Immature natural killer cell (primary cell): ENCODE data around the gene MLH1. TPM values are rescaled to one million over a fixed set of nuclear protein-coding genes. Genes with fewer than 3 reads are reported as not detected.

Experiments
- DNase-seq, 3 donors: peaks; one replicate each; pipeline ENCODE4 v3.0.0; 2022; ENCODE audit warnings: mixed read lengths in 1 of 3
- H3K27ac Mint-ChIP-seq, 6 donors: one replicate each; pipeline ENCODE4 v1.8.0; 2020; ENCODE audit warnings: mixed read lengths in 6 of 6, mild to moderate bottlenecking in 5 of 6, inconsistent platforms in 4 of 6, moderate library complexity in 3 of 6
- H3K27me3 Mint-ChIP-seq, 3 donors: one replicate each; pipeline ENCODE4 v1.8.0; 2020 to 2021; ENCODE audit warnings: low read depth in 3 of 3, mild to moderate bottlenecking in 3 of 3, mixed read lengths in 3 of 3, moderate library complexity in 3 of 3, inconsistent platforms in 1 of 3
- H3K36me3 Mint-ChIP-seq, 3 donors: one replicate each; pipeline ENCODE4 v1.8.0; 2020; ENCODE audit warnings: mixed read lengths in 3 of 3, inconsistent platforms in 2 of 3, mild to moderate bottlenecking in 2 of 3
- H3K4me1 Mint-ChIP-seq, 2 donors: one replicate each; pipeline ENCODE4 v1.8.0; 2020; ENCODE audit warnings: inconsistent platforms in 2 of 2, mild to moderate bottlenecking in 2 of 2, mixed read lengths in 2 of 2, moderate library complexity in 1 of 2
- H3K4me3 Mint-ChIP-seq, 5 donors: one replicate each; pipeline ENCODE4 v1.8.0; 2020; ENCODE audit warnings: mild to moderate bottlenecking in 5 of 5, mixed read lengths in 5 of 5, inconsistent platforms in 3 of 5, moderate library complexity in 3 of 5
- H3K9me3 Mint-ChIP-seq, 6 donors: one replicate each; pipeline ENCODE4 v1.8.0; 2020; ENCODE audit warnings: mild to moderate bottlenecking in 6 of 6, mixed read lengths in 6 of 6, inconsistent platforms in 4 of 6, moderate library complexity in 3 of 6
- polyA plus RNA-seq, 3 donors: library from polyadenylated mRNA; unstranded; fragments of 300-500 nt; fragmentation: Illumina TruSeq; gene quantifications; one replicate each; pipeline ENCODE4 v1.2.3, GENCODE V29; 2021

The MLH1 gene
- polyA plus RNA-seq, 3 donors from 2014 or later, result 19.5 to 25.2 (median 23.8) TPM

DNA sequence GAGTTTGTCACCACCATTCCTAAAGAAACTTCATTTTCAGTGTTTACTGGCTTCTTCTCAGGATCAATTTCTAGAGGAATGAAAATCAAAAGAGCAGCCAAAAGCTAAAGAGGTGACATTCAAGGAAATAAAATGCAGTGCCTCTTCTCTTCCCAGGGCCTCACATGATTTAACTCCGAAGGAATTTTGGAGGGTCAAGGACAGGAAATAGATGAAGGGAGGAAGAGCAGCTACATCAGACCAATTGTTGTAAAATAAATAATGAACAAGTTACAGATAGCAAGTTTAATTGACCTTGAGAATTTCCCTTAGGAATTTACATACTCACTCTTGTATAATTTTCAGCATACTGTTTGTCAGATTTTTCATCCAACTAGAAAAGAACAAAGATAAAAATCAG, 103.0 kb downstream of the MLH1 start:
- H3K27me3 Mint-ChIP-seq, result peaks cover 0 to 1% (median 0%) of the 10 kb centered on the region in 3 donors
- DNase-seq, result no peak
- H3K4me1 Mint-ChIP-seq, result peaks cover 0 to 1% of the 10 kb centered on the region in 2 donors
- H3K4me3 Mint-ChIP-seq, result no peak overlapping the region
- H3K9me3 Mint-ChIP-seq, result no peaks in the 10 kb centered on the region
- H3K36me3 Mint-ChIP-seq, result peaks cover 10 to 27% (median 10%) of the 10 kb centered on the region in 3 donors
- H3K27ac Mint-ChIP-seq, result no peak overlapping the region

DNA sequence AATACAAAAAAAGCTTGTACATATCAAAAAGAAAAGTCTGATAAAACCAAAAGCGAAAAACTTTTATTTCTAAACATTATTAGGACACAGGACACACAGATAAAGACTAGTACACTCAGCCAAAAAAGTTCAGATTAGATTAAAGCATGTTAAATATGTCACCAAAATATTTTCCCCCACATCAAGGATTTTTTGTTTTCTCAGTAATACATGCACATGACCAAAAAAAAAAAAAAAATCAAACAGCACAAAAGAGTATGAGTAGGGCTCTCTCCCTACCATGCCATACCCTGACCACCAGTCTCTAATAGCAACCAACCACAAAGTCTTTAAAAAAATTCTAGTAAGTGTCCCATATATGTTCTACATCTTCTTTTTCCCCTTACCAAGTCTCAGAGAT, 103.7 kb downstream of the MLH1 start:
- no peak for DNase-seq
- Mint-ChIP-seq H3K4me3 (no peak overlapping the region), H3K27me3 (peaks cover 0 to 1% (median 0%) of the 10 kb centered on the region in 3 donors), H3K36me3 (peaks cover 9 to 25% (median 11%) of the 10 kb centered on the region in 3 donors), H3K4me1 (peaks cover 0 to 1% of the 10 kb centered on the region in 2 donors), H3K9me3 (no peaks in the 10 kb centered on the region), H3K27ac (peak overlapping the region in 2 of 6 donors; percentile 13 to 51)

- Mint-ChIP-seq H3K27me3 (no peaks in the 10 kb centered on the region), H3K9me3 (no peaks in the 10 kb centered on the region), H3K4me1 (no peaks in the 10 kb centered on the region), H3K36me3 (peaks cover 9 to 22% (median 14%) of the 10 kb centered on the region in 3 donors), H3K4me3 (no peak overlapping the region), H3K27ac (peak overlapping the region in 1 of 6 donors; percentile 3)
- DNase-seq, result no peak
Measured at GRCh38 chr3:37097776-37098175, 104.5 kb downstream of the MLH1 start.

DNA sequence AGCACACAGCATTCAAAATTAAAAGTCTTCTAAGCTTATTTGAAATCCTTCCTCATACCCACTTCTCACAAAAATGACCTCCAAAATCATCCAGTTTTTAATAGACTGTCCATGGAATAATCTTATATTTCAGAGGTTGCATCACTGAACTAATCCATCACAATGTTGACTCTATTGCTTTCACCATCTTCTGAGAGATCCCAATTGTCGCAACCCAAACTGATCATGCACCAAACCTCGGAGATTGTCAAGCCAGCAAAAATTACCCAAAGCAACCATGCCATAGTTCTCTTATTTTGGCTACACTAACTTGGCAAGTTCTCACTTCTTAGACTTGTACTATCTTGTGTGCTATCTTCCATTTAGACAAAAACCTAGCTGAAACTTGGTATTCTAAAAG, 105.6 kb downstream of the MLH1 start:
- H3K4me3 Mint-ChIP-seq, result no peak overlapping the region
- no peak for DNase-seq
- H3K27ac Mint-ChIP-seq, result no peak overlapping the region
- H3K4me1 Mint-ChIP-seq, result no peaks in the 10 kb centered on the region
- no peaks in the 10 kb centered on the region for H3K27me3 Mint-ChIP-seq
- H3K36me3 Mint-ChIP-seq, result peaks cover 1 to 15% (median 8%) of the 10 kb centered on the region in 3 donors
- no peaks in the 10 kb centered on the region for H3K9me3 Mint-ChIP-seq

GRCh38 chr3:37099469-37099868, 106.2 kb downstream of the MLH1 start:
- no peaks in the 10 kb centered on the region for H3K4me1 Mint-ChIP-seq
- no peaks in the 10 kb centered on the region for H3K9me3 Mint-ChIP-seq
- H3K4me3 Mint-ChIP-seq, result no peak overlapping the region

DNA sequence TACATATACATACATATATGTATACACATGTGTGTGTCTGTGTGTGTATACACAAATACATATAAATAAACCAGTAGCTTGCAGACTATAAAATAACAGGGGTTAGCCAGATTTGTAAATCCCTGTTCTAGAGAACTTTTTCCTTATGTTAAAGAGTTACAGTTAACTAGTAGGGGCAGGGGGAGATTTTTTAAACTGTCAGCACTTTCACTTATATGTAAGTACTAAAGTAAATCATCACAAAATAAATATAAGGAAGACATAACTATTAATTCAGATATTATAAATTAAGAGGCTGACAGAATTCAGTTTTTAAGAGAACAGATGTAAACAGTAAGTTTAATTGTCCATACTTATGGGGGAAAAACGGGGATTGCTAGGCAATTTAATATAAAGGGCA, 107.1 kb downstream of the MLH1 start:
- Mint-ChIP-seq H3K36me3 (peaks cover 0 to 7% (median 6%) of the 10 kb centered on the region in 3 donors), H3K27ac (no peak overlapping the region)

More at GRCh38 chr3:37099469-37099868, 106.2 kb downstream of the MLH1 start:
- Mint-ChIP-seq H3K27me3 (no peaks in the 10 kb centered on the region), H3K27ac (no peak overlapping the region), H3K36me3 (peaks cover 0 to 15% (median 7%) of the 10 kb centered on the region in 3 donors)
- no peak for DNase-seq

More for the DNA sequence above, 107.1 kb downstream of the MLH1 start:
- Mint-ChIP-seq H3K4me1 (no peaks in the 10 kb centered on the region), H3K4me3 (no peak overlapping the region), H3K9me3 (no peaks in the 10 kb centered on the region), H3K27me3 (no peaks in the 10 kb centered on the region)
- no peak for DNase-seq

Other genes with a start within 250 kb of the MLH1 start
- not detected for gene DCLK3, start 229.0 kb upstream of the MLH1 start, polyA plus RNA-seq
- gene TRANK1, start 48.5 kb upstream of the MLH1 start, polyA plus RNA-seq, result 10 to 100 TPM; 19.4 to 52.7 (median 24.6) TPM
- gene EPM2AIP1, start 387 bp upstream of the MLH1 start, polyA plus RNA-seq, result 1 to 10 TPM; 5.1 to 5.9 (median 5.3) TPM
- 10 to 100 TPM in 2 of 3 donors, 1 to 10 TPM in 1; 7.9 to 26.4 (median 14.3) TPM for gene LRRFIP2, start 181.1 kb downstream of the MLH1 start, polyA plus RNA-seq
- 10 to 100 TPM in 1 of 3 donors, 1 to 10 TPM in 2; 2.0 to 31.7 (median 4.8) TPM for gene GOLGA4, start 249.8 kb downstream of the MLH1 start, polyA plus RNA-seq